ENCODE results near the gene POMGNT2.
"Not testable (repeated sequence)": the region's sequence is repeated elsewhere in the genome, so short reads cannot be mapped to it uniquely, and the experiment has no call there.

The POMGNT2 gene

GRCh38 chr3:43070670-43071069, 35.2 kb downstream of the POMGNT2 start:
- H3K4ac ChIP-seq (ENCODE audit: low read depth in 1 of 2, low read length in 2 of 2); H2BK15ac ChIP-seq (ENCODE audit: low read depth, poor library complexity, severe bottlenecking); H4K8ac ChIP-seq (ENCODE audit: low read length); H3K9ac ChIP-seq (ENCODE audit: low read length); H2AFZ ChIP-seq (ENCODE audit: low read depth, low read length); H3K4me2 ChIP-seq (ENCODE audit: low read length, poor library complexity, severe bottlenecking); H3K4me1 ChIP-seq (ENCODE audit: control insufficient read depth, insufficient read depth, low read depth, low read length); H2BK120ac ChIP-seq (ENCODE audit: low read depth, low read length); H2BK12ac ChIP-seq (ENCODE audit: low read length in 2 of 2); H2AK5ac ChIP-seq (ENCODE audit: low read length, severe bottlenecking); H3K9me3 ChIP-seq (ENCODE audit: control insufficient read depth, low read length); H3K27ac ChIP-seq (ENCODE audit: low read length, poor library complexity, severe bottlenecking); H3K36me3 ChIP-seq (ENCODE audit: control insufficient read depth in 1 of 2, insufficient read depth in 2 of 2, low read depth in 1 of 2, low read length in 2 of 2); H2BK5ac ChIP-seq (ENCODE audit: low read depth, low read length, poor library complexity, severe bottlenecking); H3K18ac ChIP-seq (ENCODE audit: low read depth in 1 of 2, low read length in 2 of 2); H3K79me1 ChIP-seq (replicated peaks; ENCODE audit: low read length, poor library complexity, severe bottlenecking); DNase-seq; H3K23ac ChIP-seq (ENCODE audit: low read length in 2 of 2); H4K91ac ChIP-seq (ENCODE audit: low read length); H3K14ac ChIP-seq (ENCODE audit: low read length in 2 of 2); H3K4me3 ChIP-seq (ENCODE audit: insufficient read depth in 1 of 2, low read depth in 1 of 2, low read length in 2 of 2): not testable (repeated sequence)
- 80% methylated on average over 3 of the region's 5 CpGs for WGBS
- peaks cover 10 to 18% of the 10 kb centered on the region in 2 experiments for H3K27me3 ChIP-seq (ENCODE audit: control insufficient read depth in 1 of 2, insufficient read depth in 1 of 2, low read length in 2 of 2)

GRCh38 chr3:43063114-43063513, 42.8 kb downstream of the POMGNT2 start:
- 77% methylated on average over 5 of the region's 5 CpGs for WGBS
- H2BK120ac ChIP-seq (ENCODE audit: low read depth, low read length) = no peak overlapping the region
- DNase-seq = no peak
- no peak overlapping the region for H3K9ac ChIP-seq (ENCODE audit: low read length)
- no peak overlapping the region for H2BK12ac ChIP-seq (ENCODE audit: low read length in 2 of 2)
- no peak overlapping the region for H3K27ac ChIP-seq (ENCODE audit: low read length, poor library complexity, severe bottlenecking)
- H3K4me1 ChIP-seq (ENCODE audit: control insufficient read depth, insufficient read depth, low read depth, low read length) = no peaks in the 10 kb centered on the region
- H2BK5ac ChIP-seq (ENCODE audit: low read depth, low read length, poor library complexity, severe bottlenecking) = no peak overlapping the region
- no peak overlapping the region for H3K18ac ChIP-seq (ENCODE audit: low read depth in 1 of 2, low read length in 2 of 2)
- peaks cover 0 to 23% of the 10 kb centered on the region in 2 experiments for H3K27me3 ChIP-seq (ENCODE audit: control insufficient read depth in 1 of 2, insufficient read depth in 1 of 2, low read length in 2 of 2)
- H3K9me3 ChIP-seq (ENCODE audit: control insufficient read depth, low read length) = no peaks in the 10 kb centered on the region
- no peak overlapping the region for H3K14ac ChIP-seq (ENCODE audit: low read length in 2 of 2)
- H3K4me2 ChIP-seq (ENCODE audit: low read length, poor library complexity, severe bottlenecking) = no peak overlapping the region
- no peak overlapping the region for H3K4ac ChIP-seq (ENCODE audit: low read depth in 1 of 2, low read length in 2 of 2)
- no peaks in the 10 kb centered on the region for H3K36me3 ChIP-seq (ENCODE audit: control insufficient read depth in 1 of 2, insufficient read depth in 2 of 2, low read depth in 1 of 2, low read length in 2 of 2)
- no peak overlapping the region for H3K4me3 ChIP-seq (ENCODE audit: insufficient read depth in 1 of 2, low read depth in 1 of 2, low read length in 2 of 2)
- H3K23ac ChIP-seq (ENCODE audit: low read length in 2 of 2) = peak overlapping the region in 1 of 2 experiments; percentile 48
- H2BK15ac ChIP-seq (ENCODE audit: low read depth, poor library complexity, severe bottlenecking) = no peak overlapping the region
- no peak overlapping the region for H4K91ac ChIP-seq (ENCODE audit: low read length)
- no peaks in the 10 kb centered on the region for H3K79me1 ChIP-seq (replicated peaks; ENCODE audit: low read length, poor library complexity, severe bottlenecking)
- H2AFZ ChIP-seq (ENCODE audit: low read depth, low read length) = no peak overlapping the region
- no peak overlapping the region for H2AK5ac ChIP-seq (ENCODE audit: low read length, severe bottlenecking)
- no peak overlapping the region for H4K8ac ChIP-seq (ENCODE audit: low read length)

- no peak overlapping the region for H4K8ac ChIP-seq (ENCODE audit: low read length)
- H2AFZ ChIP-seq (ENCODE audit: low read depth, low read length) = no peak overlapping the region
- H3K27me3 ChIP-seq (ENCODE audit: control insufficient read depth in 1 of 2, insufficient read depth in 1 of 2, low read length in 2 of 2) = peaks cover 0 to 23% of the 10 kb centered on the region in 2 experiments
- DNase-seq = no peak
- H4K91ac ChIP-seq (ENCODE audit: low read length) = peak overlapping the region; percentile 1
- no peak overlapping the region for H3K18ac ChIP-seq (ENCODE audit: low read depth in 1 of 2, low read length in 2 of 2)
- no peaks in the 10 kb centered on the region for H3K36me3 ChIP-seq (ENCODE audit: control insufficient read depth in 1 of 2, insufficient read depth in 2 of 2, low read depth in 1 of 2, low read length in 2 of 2)
- H3K14ac ChIP-seq (ENCODE audit: low read length in 2 of 2) = no peak overlapping the region
- no peaks in the 10 kb centered on the region for H3K4me1 ChIP-seq (ENCODE audit: control insufficient read depth, insufficient read depth, low read depth, low read length)
- H3K23ac ChIP-seq (ENCODE audit: low read length in 2 of 2) = no peak overlapping the region
- no peak overlapping the region for H2BK12ac ChIP-seq (ENCODE audit: low read length in 2 of 2)
- H2BK120ac ChIP-seq (ENCODE audit: low read depth, low read length) = no peak overlapping the region
- no peak overlapping the region for H3K4ac ChIP-seq (ENCODE audit: low read depth in 1 of 2, low read length in 2 of 2)
- 57% methylated on average over 8 of the region's 8 CpGs for WGBS
- H3K79me1 ChIP-seq (replicated peaks; ENCODE audit: low read length, poor library complexity, severe bottlenecking) = no peaks in the 10 kb centered on the region
- no peak overlapping the region for H2BK5ac ChIP-seq (ENCODE audit: low read depth, low read length, poor library complexity, severe bottlenecking)
- H3K9me3 ChIP-seq (ENCODE audit: control insufficient read depth, low read length) = no peaks in the 10 kb centered on the region
- H3K9ac ChIP-seq (ENCODE audit: low read length) = no peak overlapping the region
- H3K4me3 ChIP-seq (ENCODE audit: insufficient read depth in 1 of 2, low read depth in 1 of 2, low read length in 2 of 2) = no peak overlapping the region
- no peak overlapping the region for H2BK15ac ChIP-seq (ENCODE audit: low read depth, poor library complexity, severe bottlenecking)
- no peak overlapping the region for H2AK5ac ChIP-seq (ENCODE audit: low read length, severe bottlenecking)
- H3K4me2 ChIP-seq (ENCODE audit: low read length, poor library complexity, severe bottlenecking) = no peak overlapping the region
- H3K27ac ChIP-seq (ENCODE audit: low read length, poor library complexity, severe bottlenecking) = no peak overlapping the region
Observed at GRCh38 chr3:43062564-43063040, 43.3 kb downstream of the POMGNT2 start.

GRCh38 chr3:43062040-43062563, 43.8 kb downstream of the POMGNT2 start:
- no peak overlapping the region for H3K27ac ChIP-seq (ENCODE audit: low read length, poor library complexity, severe bottlenecking)
- H3K79me1 ChIP-seq (replicated peaks; ENCODE audit: low read length, poor library complexity, severe bottlenecking) = no peaks in the 10 kb centered on the region
- no peak overlapping the region for H2BK120ac ChIP-seq (ENCODE audit: low read depth, low read length)
- H3K27me3 ChIP-seq (ENCODE audit: control insufficient read depth in 1 of 2, insufficient read depth in 1 of 2, low read length in 2 of 2) = peaks cover 0 to 23% of the 10 kb centered on the region in 2 experiments
- no peak overlapping the region for H3K4ac ChIP-seq (ENCODE audit: low read depth in 1 of 2, low read length in 2 of 2)
- no peak for DNase-seq
- no peaks in the 10 kb centered on the region for H3K36me3 ChIP-seq (ENCODE audit: control insufficient read depth in 1 of 2, insufficient read depth in 2 of 2, low read depth in 1 of 2, low read length in 2 of 2)
- H2AK5ac ChIP-seq (ENCODE audit: low read length, severe bottlenecking) = no peak overlapping the region
- H3K23ac ChIP-seq (ENCODE audit: low read length in 2 of 2) = no peak overlapping the region
- no peak overlapping the region for H2BK5ac ChIP-seq (ENCODE audit: low read depth, low read length, poor library complexity, severe bottlenecking)
- H3K4me3 ChIP-seq (ENCODE audit: insufficient read depth in 1 of 2, low read depth in 1 of 2, low read length in 2 of 2) = no peak overlapping the region
- H4K91ac ChIP-seq (ENCODE audit: low read length) = no peak overlapping the region
- no peak overlapping the region for H2BK12ac ChIP-seq (ENCODE audit: low read length in 2 of 2)
- no peaks in the 10 kb centered on the region for H3K4me1 ChIP-seq (ENCODE audit: control insufficient read depth, insufficient read depth, low read depth, low read length)
- no peak overlapping the region for H2BK15ac ChIP-seq (ENCODE audit: low read depth, poor library complexity, severe bottlenecking)
- H3K18ac ChIP-seq (ENCODE audit: low read depth in 1 of 2, low read length in 2 of 2) = no peak overlapping the region
- 89% methylated on average over 5 of the region's 5 CpGs for WGBS
- H4K8ac ChIP-seq (ENCODE audit: low read length) = no peak overlapping the region
- no peaks in the 10 kb centered on the region for H3K9me3 ChIP-seq (ENCODE audit: control insufficient read depth, low read length)
- no peak overlapping the region for H3K9ac ChIP-seq (ENCODE audit: low read length)
- H3K14ac ChIP-seq (ENCODE audit: low read length in 2 of 2) = no peak overlapping the region
- H2AFZ ChIP-seq (ENCODE audit: low read depth, low read length) = no peak overlapping the region
- no peak overlapping the region for H3K4me2 ChIP-seq (ENCODE audit: low read length, poor library complexity, severe bottlenecking)
